ENCODE data around the gene PLCB3. TPM values are rescaled to one million over a fixed set of nuclear protein-coding genes. Genes with fewer than 3 reads are reported as not detected.

PLCB3 gene
- total RNA-seq, 1 experiment from 2014 or later: 80.2 TPM

DNA sequence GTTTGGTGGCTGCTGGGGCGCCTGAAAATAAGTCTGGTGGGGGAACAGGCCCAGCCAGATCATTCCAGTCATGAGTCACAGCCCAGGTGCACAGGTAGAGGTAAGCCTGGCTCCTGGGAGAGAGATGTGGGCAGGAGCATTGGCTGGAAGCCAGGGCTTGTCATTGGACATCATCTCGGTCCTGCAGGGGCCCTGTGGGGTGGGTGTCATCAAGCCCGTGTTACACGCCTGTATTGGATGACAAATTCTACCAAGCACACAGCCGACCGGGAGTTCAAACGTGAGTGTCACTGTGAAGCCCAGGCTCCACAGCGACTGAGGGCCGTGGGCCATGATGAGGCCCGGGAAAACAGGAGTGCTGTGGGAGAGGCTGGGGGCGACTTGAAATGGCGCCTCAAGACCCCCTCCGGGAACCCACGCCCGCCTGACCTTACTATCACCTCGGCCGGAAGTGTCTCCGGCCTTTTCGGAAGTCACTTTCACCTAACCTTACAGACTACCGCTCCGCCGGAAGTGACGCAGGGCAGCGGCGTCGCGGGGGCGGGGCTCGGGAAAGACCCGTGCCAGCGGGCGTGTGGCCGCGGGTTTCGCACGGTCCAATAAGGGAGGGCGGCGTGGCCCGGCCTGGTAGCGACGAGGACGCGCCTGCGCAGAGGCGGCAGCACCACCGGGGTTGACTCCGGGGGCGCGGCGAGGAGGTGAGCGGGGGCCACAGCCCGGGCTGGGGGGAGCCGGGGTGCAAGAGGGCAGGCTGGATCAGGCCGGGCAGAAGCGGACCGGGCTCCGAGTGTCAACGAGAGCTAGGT, 10.7 kb upstream of the PLCB3 start, which contains the start of gene FKBP2:
FKBP2 (plus strand) TSS at position 661 of the 806 bp plus-strand sequence. CDS start 1,293 bp downstream, outside the sequence.
- H3K23ac ChIP-seq (ENCODE audit: insufficient read length, low read depth, low read length): no peak within 1 kb of the TSS
- H3T11ph ChIP-seq (ENCODE audit: low read length): no peak within 1 kb of the TSS
- H3K79me1 ChIP-seq (ENCODE audit: insufficient read depth, low read depth, low read length, poor library complexity, severe bottlenecking): no peaks in the 10 kb centered on the region
- H2BK5ac ChIP-seq (ENCODE audit: insufficient read length, low read length): no peak within 1 kb of the TSS
- H2BK120ac ChIP-seq (ENCODE audit: low read depth, low read length, poor library complexity, severe bottlenecking): no peak within 1 kb of the TSS
- H2AFZ ChIP-seq (ENCODE audit: low read length): no peak within 1 kb of the TSS
- no peak within 1 kb of the TSS for H4K8ac ChIP-seq (replicated peaks; ENCODE audit: insufficient read length, low read depth, low read length)
- TF ChIP-seq, protein P1, sequence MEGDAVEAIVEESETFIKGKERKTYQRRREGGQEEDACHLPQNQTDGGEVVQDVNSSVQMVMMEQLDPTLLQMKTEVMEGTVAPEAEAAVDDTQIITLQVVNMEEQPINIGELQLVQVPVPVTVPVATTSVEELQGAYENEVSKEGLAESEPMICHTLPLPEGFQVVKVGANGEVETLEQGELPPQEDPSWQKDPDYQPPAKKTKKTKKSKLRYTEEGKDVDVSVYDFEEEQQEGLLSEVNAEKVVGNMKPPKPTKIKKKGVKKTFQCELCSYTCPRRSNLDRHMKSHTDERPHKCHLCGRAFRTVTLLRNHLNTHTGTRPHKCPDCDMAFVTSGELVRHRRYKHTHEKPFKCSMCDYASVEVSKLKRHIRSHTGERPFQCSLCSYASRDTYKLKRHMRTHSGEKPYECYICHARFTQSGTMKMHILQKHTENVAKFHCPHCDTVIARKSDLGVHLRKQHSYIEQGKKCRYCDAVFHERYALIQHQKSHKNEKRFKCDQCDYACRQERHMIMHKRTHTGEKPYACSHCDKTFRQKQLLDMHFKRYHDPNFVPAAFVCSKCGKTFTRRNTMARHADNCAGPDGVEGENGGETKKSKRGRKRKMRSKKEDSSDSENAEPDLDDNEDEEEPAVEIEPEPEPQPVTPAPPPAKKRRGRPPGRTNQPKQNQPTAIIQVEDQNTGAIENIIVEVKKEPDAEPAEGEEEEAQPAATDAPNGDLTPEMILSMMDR (conservative IDR thresholded peaks at IDR 0.05): no peak
- H3K4me1 Mint-ChIP-seq: peaks cover 22 to 28% of the 10 kb centered on the region in 2 experiments
- H3K27ac ChIP-seq (ENCODE audit: insufficient read length, low read depth, low read length): no peak within 1 kb of the TSS
- H3K4me3 Mint-ChIP-seq: peak within 1 kb of the TSS; percentile 85 to 93
- no peaks in the 10 kb centered on the region for H3K4me1 ChIP-seq (ENCODE audit: insufficient read depth, low read length)
- H3K23me2 ChIP-seq (ENCODE audit: insufficient read length, low read depth, low read length, poor library complexity, severe bottlenecking): peaks cover 12% of the 10 kb centered on the region
- WGBS (ENCODE audit: extremely low coverage, insufficient read length, low lambda C conversion rate): no CpG with 5 or more reads among the region's 58 CpGs
- H3K4me2 ChIP-seq (ENCODE audit: insufficient read depth, insufficient read length, low read length): peak within 1 kb of the TSS; percentile 81
- no peaks in the 10 kb centered on the region for H3K27me3 ChIP-seq (ENCODE audit: insufficient read depth, low read length)
- H3K14ac ChIP-seq (ENCODE audit: insufficient read depth, low read length): peak within 1 kb of the TSS; percentile 80
- no peaks in the 10 kb centered on the region for H3K9me3 Mint-ChIP-seq
- peaks cover 13 to 45% (median 26%) of the 10 kb centered on the region in 3 experiments for H3K36me3 Mint-ChIP-seq (ENCODE audit: insufficient read depth in 1 of 3, low read depth in 3 of 3)
- no peak within 1 kb of the TSS for H4K5ac ChIP-seq (ENCODE audit: insufficient read length, low read depth, low read length)
- H3K4ac ChIP-seq (ENCODE audit: low read depth, low read length): no peak within 1 kb of the TSS; the same call in 1 of the 2 replicates
- H4K91ac ChIP-seq (ENCODE audit: insufficient read length, low read depth, low read length): no peak within 1 kb of the TSS
- H2AK5ac ChIP-seq (ENCODE audit: insufficient read length, low read length): no peak within 1 kb of the TSS
- DNase-seq: peak; percentile 97
- H2BK15ac ChIP-seq (ENCODE audit: low read depth, low read length): no peak within 1 kb of the TSS
- no peak within 1 kb of the TSS for H2BK20ac ChIP-seq (ENCODE audit: low read depth, low read length, poor library complexity, severe bottlenecking)
- no peaks in the 10 kb centered on the region for H3K9me3 ChIP-seq (ENCODE audit: control insufficient read depth, low read depth, low read length)
- H2BK12ac ChIP-seq (ENCODE audit: insufficient read length, low read depth, low read length): no peak within 1 kb of the TSS
- no peaks in the 10 kb centered on the region for H3K27me3 Mint-ChIP-seq (ENCODE audit: low read depth)
- H3K18ac ChIP-seq (ENCODE audit: insufficient read length, low read depth, low read length): peak within 1 kb of the TSS; percentile 80
- H4K20me1 ChIP-seq (ENCODE audit: control insufficient read depth, insufficient read depth, insufficient read length): no peaks in the 10 kb centered on the region
- H3K9ac ChIP-seq (ENCODE audit: extremely low read depth, insufficient read length, low read length): peak within 1 kb of the TSS; percentile 46
- no peak within 1 kb of the TSS for H3K56ac ChIP-seq (ENCODE audit: insufficient read length, low read depth, low read length)
- peak within 1 kb of the TSS; percentile 99 for H3K27ac Mint-ChIP-seq
- peaks cover 3% of the 10 kb centered on the region; the same call in 1 of the 2 replicates for H3K79me2 ChIP-seq (ENCODE audit: insufficient read depth, low read length)

Data from H9 (cell line).